Activated CD4-positive, alpha-beta memory T cell treated with anti-CD3 and anti-CD28 coated beads, Interleukin-2, amount 10 ng/mL, durations not matched to agents 7 days and 5 days (primary cell): Measurements from ENCODE around the gene MAEA. TPM values are rescaled to one million over a fixed set of nuclear protein-coding genes. Genes with fewer than 3 reads are reported as not detected.

ENCODE experiments used
- CTCF ChIA-PET: fragments of 350-600 bp; sonication (Branson Sonifier 250); formaldehyde crosslinking; loops from one replicate; lab custom pipeline; 2021; ENCODE audit warnings: antibody characterized with exemption, inconsistent platforms; lab: Charles Lee
- POLR2A ChIA-PET: fragments of 350-600 bp; sonication (Branson Sonifier 250); formaldehyde crosslinking; loops from one replicate; lab custom pipeline; 2021; ENCODE audit warnings: antibody characterized with exemption; lab: Charles Lee
- DNase-seq: peaks from one replicate; pipeline ENCODE4 v3.0.0-alpha.2; 2020
- H3K27ac Mint-ChIP-seq: one replicate; pipeline ENCODE4 v1.8.0; 2021; ENCODE audit warnings: mild to moderate bottlenecking, mixed read lengths
- H3K27me3 Mint-ChIP-seq: one replicate; pipeline ENCODE4 v1.8.0; 2021; ENCODE audit warnings: mixed read lengths
- H3K36me3 Mint-ChIP-seq: one replicate; pipeline ENCODE4 v1.8.0; 2021; ENCODE audit warnings: low read depth, mixed read lengths
- H3K4me1 Mint-ChIP-seq: one replicate; pipeline ENCODE4 v1.8.0; 2021; ENCODE audit warnings: mixed read lengths
- H3K4me3 Mint-ChIP-seq: one replicate; pipeline ENCODE4 v1.8.0; 2021; ENCODE audit warnings: mild to moderate bottlenecking, mixed read lengths
- H3K9me3 Mint-ChIP-seq: one replicate; pipeline ENCODE4 v1.8.0; 2021; ENCODE audit warnings: mixed read lengths
- total RNA-seq, 2 experiments: library from RNA; stranded (reverse); gene quantifications; one replicate each; pipeline ENCODE4 v1.2.3, GENCODE V29; 2021

Gene MAEA
- total RNA-seq: 10 to 100 TPM; 61.6 to 64.1 TPM

GRCh38 chr4:1289207-1290164, at the start of gene MAEA:
Gene MAEA, plus strand, starts transcription at chr4:1289891. Its CDS starts 23 bp downstream, at chr4:1289914.
- DNase-seq: peak; percentile 98
- Mint-ChIP-seq H3K27ac (peak within 1 kb of the TSS; percentile 90), H3K36me3 (peaks cover 15% of the 10 kb centered on the region), H3K4me1 (peaks cover 39% of the 10 kb centered on the region), H3K27me3 (no peaks in the 10 kb centered on the region), H3K9me3 (peaks cover 4% of the 10 kb centered on the region), H3K4me3 (peak within 1 kb of the TSS; percentile 94)
- POLR2A ChIA-PET: interaction anchor here (0.7 to 6.4 kb wide), 31 partner anchors 11 to 952 kb away, joined by 3 to 93 read pairs (median 5); partner anchors contain the start of genes CTBP1, SLBP, TMEM129 and UVSSA
- CTCF ChIA-PET: interaction anchor here (0.5 to 3.0 kb wide), 12 partner anchors 21 to 418 kb away, joined by 3 to 25 read pairs (median 4); partner anchors contain the start of gene UVSSA

- no peak for DNase-seq
- Mint-ChIP-seq H3K27me3 (no peaks in the 10 kb centered on the region), H3K9me3 (no peaks in the 10 kb centered on the region), H3K27ac (no peak overlapping the region), H3K36me3 (peaks cover 33% of the 10 kb centered on the region), H3K4me1 (peaks cover 17% of the 10 kb centered on the region), H3K4me3 (no peak overlapping the region)
- ChIA-PET POLR2A (no interaction called here), CTCF (no interaction called here)
Measured at GRCh38 chr4:1239950-1240307, 49.8 kb upstream of the MAEA start.

GRCh38 chr4:1240721-1241465, 48.8 kb upstream of the MAEA start:
- no peak overlapping the region for H3K27ac Mint-ChIP-seq
- H3K9me3 Mint-ChIP-seq: no peaks in the 10 kb centered on the region
- ChIA-PET CTCF (no interaction called here), POLR2A (interaction anchor here (1.8 kb wide), 1 partner anchor 9 kb away, joined by 4 read pairs; no protein-coding TSS in a partner anchor)
- no peaks in the 10 kb centered on the region for H3K27me3 Mint-ChIP-seq
- no peak for DNase-seq
- H3K4me3 Mint-ChIP-seq: no peak overlapping the region
- H3K4me1 Mint-ChIP-seq: peaks cover 26% of the 10 kb centered on the region
- peaks cover 23% of the 10 kb centered on the region for H3K36me3 Mint-ChIP-seq

- Mint-ChIP-seq H3K27ac (no peak overlapping the region), H3K4me3 (no peak overlapping the region), H3K36me3 (peaks cover 27% of the 10 kb centered on the region), H3K9me3 (no peaks in the 10 kb centered on the region), H3K4me1 (peaks cover 32% of the 10 kb centered on the region), H3K27me3 (no peaks in the 10 kb centered on the region)
- DNase-seq: no peak
- POLR2A ChIA-PET: interaction anchor here (1.8 kb wide), 1 partner anchor 8 kb away, joined by 4 read pairs; no protein-coding TSS in a partner anchor
- CTCF ChIA-PET: no interaction called here
Measured at GRCh38 chr4:1241466-1241935, 48.2 kb upstream of the MAEA start.

- CTCF ChIA-PET: no interaction called here
- H3K9me3 Mint-ChIP-seq: no peaks in the 10 kb centered on the region
- no peak for DNase-seq
- no peak overlapping the region for H3K4me3 Mint-ChIP-seq
- H3K27me3 Mint-ChIP-seq: no peaks in the 10 kb centered on the region
- H3K4me1 Mint-ChIP-seq: peaks cover 37% of the 10 kb centered on the region
- H3K36me3 Mint-ChIP-seq: peaks cover 32% of the 10 kb centered on the region
- POLR2A ChIA-PET: interaction anchor here (1.8 kb wide), 1 partner anchor 8 kb away, joined by 4 read pairs; no protein-coding TSS in a partner anchor
- H3K27ac Mint-ChIP-seq: no peak overlapping the region
Measured at GRCh38 chr4:1241936-1242505, 47.7 kb upstream of the MAEA start.

GRCh38 chr4:1242506-1243450, 46.9 kb upstream of the MAEA start:
- ChIA-PET CTCF (no interaction called here), POLR2A (no interaction called here)
- no peak for DNase-seq
- Mint-ChIP-seq H3K4me3 (no peak overlapping the region), H3K9me3 (no peaks in the 10 kb centered on the region), H3K27me3 (no peaks in the 10 kb centered on the region), H3K36me3 (peaks cover 34% of the 10 kb centered on the region), H3K4me1 (peaks cover 38% of the 10 kb centered on the region), H3K27ac (no peak overlapping the region)

GRCh38 chr4:1243451-1244080, 46.1 kb upstream of the MAEA start:
- H3K27me3 Mint-ChIP-seq: no peaks in the 10 kb centered on the region
- no peak overlapping the region for H3K4me3 Mint-ChIP-seq
- H3K36me3 Mint-ChIP-seq: peaks cover 29% of the 10 kb centered on the region
- H3K9me3 Mint-ChIP-seq: no peaks in the 10 kb centered on the region
- H3K4me1 Mint-ChIP-seq: peaks cover 38% of the 10 kb centered on the region
- ChIA-PET CTCF (no interaction called here), POLR2A (no interaction called here)
- no peak overlapping the region for H3K27ac Mint-ChIP-seq
- no peak for DNase-seq

GRCh38 chr4:1244081-1244977, 45.4 kb upstream of the MAEA start:
- peaks cover 38% of the 10 kb centered on the region for H3K4me1 Mint-ChIP-seq
- H3K27me3 Mint-ChIP-seq: no peaks in the 10 kb centered on the region
- DNase-seq: no peak
- POLR2A ChIA-PET: no interaction called here
- no peaks in the 10 kb centered on the region for H3K9me3 Mint-ChIP-seq
- CTCF ChIA-PET: interaction anchor here (2.2 kb wide), 1 partner anchor 77 kb away, joined by 12 read pairs; no protein-coding TSS in a partner anchor
- H3K27ac Mint-ChIP-seq: no peak overlapping the region
- H3K36me3 Mint-ChIP-seq: peaks cover 25% of the 10 kb centered on the region
- no peak overlapping the region for H3K4me3 Mint-ChIP-seq

- H3K4me3 Mint-ChIP-seq: peak overlapping the region; percentile 32
Measured at GRCh38 chr4:1244978-1245471, 44.7 kb upstream of the MAEA start.

GRCh38 chr4:1245481-1246051, 44.1 kb upstream of the MAEA start:
- CTCF ChIA-PET: interaction anchor here (2.2 kb wide), 1 partner anchor 79 kb away, joined by 12 read pairs; no protein-coding TSS in a partner anchor
- H3K4me3 Mint-ChIP-seq: peak overlapping the region; percentile 32
- peaks cover 31% of the 10 kb centered on the region for H3K36me3 Mint-ChIP-seq
- no peaks in the 10 kb centered on the region for H3K27me3 Mint-ChIP-seq
- peak overlapping the region; percentile 60 for H3K27ac Mint-ChIP-seq
- POLR2A ChIA-PET: no interaction called here
- no peaks in the 10 kb centered on the region for H3K9me3 Mint-ChIP-seq
- H3K4me1 Mint-ChIP-seq: peaks cover 48% of the 10 kb centered on the region
- DNase-seq: no peak

More at GRCh38 chr4:1244978-1245471, 44.7 kb upstream of the MAEA start:
- H3K27me3 Mint-ChIP-seq: no peaks in the 10 kb centered on the region
- ChIA-PET CTCF (interaction anchor here (2.2 kb wide), 1 partner anchor 78 kb away, joined by 12 read pairs; no protein-coding TSS in a partner anchor), POLR2A (no interaction called here)
- no peaks in the 10 kb centered on the region for H3K9me3 Mint-ChIP-seq
- peak overlapping the region; percentile 60 for H3K27ac Mint-ChIP-seq
- DNase-seq: no peak
- H3K4me1 Mint-ChIP-seq: peaks cover 43% of the 10 kb centered on the region
- peaks cover 26% of the 10 kb centered on the region for H3K36me3 Mint-ChIP-seq
